ENCODE measurements around the gene PRTFDC1.
"Not testable (repeated sequence)": the region's sequence is repeated elsewhere in the genome, so short reads cannot be mapped to it uniquely, and the experiment has no call there.

The PRTFDC1 gene

GRCh38 chr10:24837781-24838180 lies 114.6 kb downstream of the PRTFDC1 start:
- H3K27ac ChIP-seq (ENCODE audit: low read depth, low read length): not testable (repeated sequence)

GRCh38 chr10:24834869-24835268 lies 117.5 kb downstream of the PRTFDC1 start:
- no peaks in the 10 kb centered on the region for H3K79me2 ChIP-seq (ENCODE audit: control insufficient read depth, insufficient read depth, low read length)
- no peak overlapping the region for H2BK15ac ChIP-seq (replicated peaks; ENCODE audit: low read depth)
- H4K8ac ChIP-seq (ENCODE audit: low read depth, low read length): no peak overlapping the region
- no peak overlapping the region for H3K4ac ChIP-seq (ENCODE audit: low read depth, low read length)
- no peak overlapping the region for H3K4me2 ChIP-seq (ENCODE audit: low read length)
- no peak overlapping the region for H3K18ac ChIP-seq (ENCODE audit: low read length)
- no CpG with 5 or more reads among the region's 2 CpGs for WGBS (ENCODE audit: extremely low coverage, insufficient coverage, low lambda C conversion rate)
- no peak overlapping the region for H3K27ac ChIP-seq (ENCODE audit: low read depth, low read length)
- no peak overlapping the region for H2AK5ac ChIP-seq (ENCODE audit: low read length)
- no peaks in the 10 kb centered on the region for H3K4me1 ChIP-seq (ENCODE audit: control insufficient read depth, low read depth, low read length)
- H2BK5ac ChIP-seq (ENCODE audit: low read length): no peak overlapping the region
- no peak overlapping the region for H3K4me3 ChIP-seq (ENCODE audit: low read length)
- no peaks in the 10 kb centered on the region for H3K27me3 ChIP-seq (ENCODE audit: insufficient read depth, low read length, poor library complexity)
- H3K36me3 ChIP-seq (ENCODE audit: control insufficient read depth, insufficient read depth, low read length): no peaks in the 10 kb centered on the region
- H3K9ac ChIP-seq (ENCODE audit: low read length): no peak overlapping the region
- H4K5ac ChIP-seq (ENCODE audit: low read length): no peak overlapping the region
- H3K56ac ChIP-seq (ENCODE audit: low read length): no peak overlapping the region
- H3K79me1 ChIP-seq (ENCODE audit: low read length): no peaks in the 10 kb centered on the region
- H3K23ac ChIP-seq (ENCODE audit: low read length): no peak overlapping the region
- DNase-seq: peak; percentile 23
- no peak overlapping the region for H2BK120ac ChIP-seq (ENCODE audit: low read depth, low read length)

More at GRCh38 chr10:24837781-24838180, 114.6 kb downstream of the PRTFDC1 start:
- not testable (repeated sequence) for H3K79me1 ChIP-seq (ENCODE audit: low read length); H3K79me2 ChIP-seq (ENCODE audit: control insufficient read depth, insufficient read depth, low read length); H3K27me3 ChIP-seq (ENCODE audit: insufficient read depth, low read length, poor library complexity); H3K36me3 ChIP-seq (ENCODE audit: control insufficient read depth, insufficient read depth, low read length); H3K4me2 ChIP-seq (ENCODE audit: low read length); H3K56ac ChIP-seq (ENCODE audit: low read length); DNase-seq; H2AK5ac ChIP-seq (ENCODE audit: low read length); H4K8ac ChIP-seq (ENCODE audit: low read depth, low read length); H2BK15ac ChIP-seq (replicated peaks; ENCODE audit: low read depth); H3K18ac ChIP-seq (ENCODE audit: low read length); H3K4me3 ChIP-seq (ENCODE audit: low read length); H2BK5ac ChIP-seq (ENCODE audit: low read length); H3K4me1 ChIP-seq (ENCODE audit: control insufficient read depth, low read depth, low read length); H4K5ac ChIP-seq (ENCODE audit: low read length); H3K23ac ChIP-seq (ENCODE audit: low read length); H2BK120ac ChIP-seq (ENCODE audit: low read depth, low read length); H3K4ac ChIP-seq (ENCODE audit: low read depth, low read length); H3K9ac ChIP-seq (ENCODE audit: low read length)
- WGBS (ENCODE audit: extremely low coverage, insufficient coverage, low lambda C conversion rate): no CpG with 5 or more reads among the region's 2 CpGs

GRCh38 chr10:24826009-24826408 lies 126.4 kb downstream of the PRTFDC1 start:
- H4K8ac ChIP-seq (ENCODE audit: low read depth, low read length): no peak overlapping the region

DNA sequence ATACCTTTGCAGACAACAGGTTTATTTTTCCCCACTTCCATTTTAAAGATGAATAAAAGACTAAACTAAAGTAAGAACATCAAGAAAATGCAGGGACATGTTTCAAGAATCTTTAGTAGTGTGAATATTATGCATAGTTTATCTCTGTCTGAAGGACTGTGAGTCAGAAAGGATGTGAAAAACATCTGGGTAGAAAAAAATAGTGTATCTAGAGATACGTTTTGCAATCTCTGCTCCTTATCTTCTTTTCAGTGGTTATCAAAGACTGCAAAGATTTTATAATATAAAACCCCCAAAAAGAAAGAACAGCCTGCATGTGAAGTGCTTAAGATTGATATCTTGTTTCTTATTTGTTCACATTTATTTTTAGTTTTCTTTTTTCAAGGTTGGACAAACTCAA lies 126.9 kb downstream of the PRTFDC1 start:
- Histone ChIP-seq H3K79me2 (ENCODE audit: control insufficient read depth, insufficient read depth, low read length) (no peaks in the 10 kb centered on the region), H3K4me2 (ENCODE audit: low read length) (no peak overlapping the region), H2AK5ac (ENCODE audit: low read length) (no peak overlapping the region), H3K18ac (ENCODE audit: low read length) (no peak overlapping the region), H3K56ac (ENCODE audit: low read length) (no peak overlapping the region), H3K27ac (ENCODE audit: low read depth, low read length) (no peak overlapping the region), H4K8ac (ENCODE audit: low read depth, low read length) (no peak overlapping the region), H4K5ac (ENCODE audit: low read length) (no peak overlapping the region), H3K9ac (ENCODE audit: low read length) (no peak overlapping the region), H3K4me3 (ENCODE audit: low read length) (no peak overlapping the region), H2BK120ac (ENCODE audit: low read depth, low read length) (no peak overlapping the region), H3K4me1 (ENCODE audit: control insufficient read depth, low read depth, low read length) (no peaks in the 10 kb centered on the region), H3K23ac (ENCODE audit: low read length) (no peak overlapping the region), H3K36me3 (ENCODE audit: control insufficient read depth, insufficient read depth, low read length) (no peaks in the 10 kb centered on the region), H3K27me3 (ENCODE audit: insufficient read depth, low read length, poor library complexity) (no peaks in the 10 kb centered on the region), H3K4ac (ENCODE audit: low read depth, low read length) (no peak overlapping the region), H2BK15ac (replicated peaks; ENCODE audit: low read depth) (no peak overlapping the region), H3K79me1 (ENCODE audit: low read length) (no peaks in the 10 kb centered on the region), H2BK5ac (ENCODE audit: low read length) (no peak overlapping the region)
- DNase-seq: no peak
- WGBS (ENCODE audit: extremely low coverage, insufficient coverage, low lambda C conversion rate): no CpG with 5 or more reads among the region's 1 CpG

More at GRCh38 chr10:24826009-24826408, 126.4 kb downstream of the PRTFDC1 start:
- Histone ChIP-seq H3K18ac (ENCODE audit: low read length) (no peak overlapping the region), H3K4ac (ENCODE audit: low read depth, low read length) (no peak overlapping the region), H2AK5ac (ENCODE audit: low read length) (no peak overlapping the region), H2BK15ac (replicated peaks; ENCODE audit: low read depth) (no peak overlapping the region), H3K56ac (ENCODE audit: low read length) (no peak overlapping the region), H4K5ac (ENCODE audit: low read length) (no peak overlapping the region), H2BK120ac (ENCODE audit: low read depth, low read length) (no peak overlapping the region), H3K36me3 (ENCODE audit: control insufficient read depth, insufficient read depth, low read length) (no peaks in the 10 kb centered on the region), H3K4me1 (ENCODE audit: control insufficient read depth, low read depth, low read length) (no peaks in the 10 kb centered on the region), H3K79me2 (ENCODE audit: control insufficient read depth, insufficient read depth, low read length) (no peaks in the 10 kb centered on the region), H3K23ac (ENCODE audit: low read length) (no peak overlapping the region), H3K27me3 (ENCODE audit: insufficient read depth, low read length, poor library complexity) (no peaks in the 10 kb centered on the region), H3K79me1 (ENCODE audit: low read length) (no peaks in the 10 kb centered on the region), H3K27ac (ENCODE audit: low read depth, low read length) (no peak overlapping the region), H3K9ac (ENCODE audit: low read length) (no peak overlapping the region), H3K4me3 (ENCODE audit: low read length) (no peak overlapping the region), H2BK5ac (ENCODE audit: low read length) (no peak overlapping the region), H3K4me2 (ENCODE audit: low read length) (no peak overlapping the region)
- no CpG with 5 or more reads among the region's 4 CpGs for WGBS (ENCODE audit: extremely low coverage, insufficient coverage, low lambda C conversion rate)
- DNase-seq: no peak

- no peak overlapping the region for H3K4me2 ChIP-seq (ENCODE audit: low read length)
- H2BK120ac ChIP-seq (ENCODE audit: low read depth, low read length): no peak overlapping the region
- H4K5ac ChIP-seq (ENCODE audit: low read length): no peak overlapping the region
- no CpG with 5 or more reads among the region's 2 CpGs for WGBS (ENCODE audit: extremely low coverage, insufficient coverage, low lambda C conversion rate)
- H3K4me3 ChIP-seq (ENCODE audit: low read length): no peak overlapping the region
- H3K23ac ChIP-seq (ENCODE audit: low read length): no peak overlapping the region
- H3K27ac ChIP-seq (ENCODE audit: low read depth, low read length): no peak overlapping the region
- H2BK5ac ChIP-seq (ENCODE audit: low read length): no peak overlapping the region
- H3K56ac ChIP-seq (ENCODE audit: low read length): no peak overlapping the region
- H2AK5ac ChIP-seq (ENCODE audit: low read length): no peak overlapping the region
- H2BK15ac ChIP-seq (replicated peaks; ENCODE audit: low read depth): no peak overlapping the region
- H3K4me1 ChIP-seq (ENCODE audit: control insufficient read depth, low read depth, low read length): no peaks in the 10 kb centered on the region
- no peak for DNase-seq
- no peaks in the 10 kb centered on the region for H3K79me1 ChIP-seq (ENCODE audit: low read length)
- no peak overlapping the region for H3K18ac ChIP-seq (ENCODE audit: low read length)
- H3K36me3 ChIP-seq (ENCODE audit: control insufficient read depth, insufficient read depth, low read length): no peaks in the 10 kb centered on the region
- no peak overlapping the region for H4K8ac ChIP-seq (ENCODE audit: low read depth, low read length)
- no peaks in the 10 kb centered on the region for H3K27me3 ChIP-seq (ENCODE audit: insufficient read depth, low read length, poor library complexity)
- no peak overlapping the region for H3K4ac ChIP-seq (ENCODE audit: low read depth, low read length)
- no peak overlapping the region for H3K9ac ChIP-seq (ENCODE audit: low read length)
- no peaks in the 10 kb centered on the region for H3K79me2 ChIP-seq (ENCODE audit: control insufficient read depth, insufficient read depth, low read length)
Observed at GRCh38 chr10:24824536-24824935, 127.9 kb downstream of the PRTFDC1 start.

DNA sequence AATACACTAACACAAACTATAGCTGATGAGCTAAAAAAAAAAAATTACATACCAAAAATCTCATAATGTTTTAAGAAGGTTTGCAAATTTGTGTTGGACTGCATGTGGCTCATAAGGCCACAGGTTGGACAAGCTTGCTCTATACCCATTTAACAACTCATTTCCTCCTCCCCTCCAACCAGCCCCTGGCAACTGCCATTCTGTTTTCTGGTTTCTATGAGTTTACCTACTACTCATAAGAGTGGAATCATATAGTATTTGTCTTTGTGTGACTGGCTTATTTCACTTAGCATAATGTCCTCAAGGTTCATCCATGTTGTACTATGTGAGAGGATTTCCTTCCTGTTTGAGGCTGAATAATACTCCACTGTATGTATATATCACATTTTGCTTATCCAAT lies 128.3 kb downstream of the PRTFDC1 start:
- H3K27ac ChIP-seq (ENCODE audit: low read depth, low read length): no peak overlapping the region
- H3K27me3 ChIP-seq (ENCODE audit: insufficient read depth, low read length, poor library complexity): no peaks in the 10 kb centered on the region
- H3K9ac ChIP-seq (ENCODE audit: low read length): no peak overlapping the region
- H3K56ac ChIP-seq (ENCODE audit: low read length): no peak overlapping the region
- no peak overlapping the region for H3K4ac ChIP-seq (ENCODE audit: low read depth, low read length)
- H4K8ac ChIP-seq (ENCODE audit: low read depth, low read length): no peak overlapping the region
- no peak overlapping the region for H4K5ac ChIP-seq (ENCODE audit: low read length)
- no peak overlapping the region for H3K23ac ChIP-seq (ENCODE audit: low read length)
- H3K4me1 ChIP-seq (ENCODE audit: control insufficient read depth, low read depth, low read length): no peaks in the 10 kb centered on the region
- no peak for DNase-seq
- H3K36me3 ChIP-seq (ENCODE audit: control insufficient read depth, insufficient read depth, low read length): no peaks in the 10 kb centered on the region
- no peak overlapping the region for H3K4me2 ChIP-seq (ENCODE audit: low read length)
- H3K4me3 ChIP-seq (ENCODE audit: low read length): no peak overlapping the region
- H3K18ac ChIP-seq (ENCODE audit: low read length): no peak overlapping the region
- H3K79me2 ChIP-seq (ENCODE audit: control insufficient read depth, insufficient read depth, low read length): no peaks in the 10 kb centered on the region
- no peak overlapping the region for H2BK120ac ChIP-seq (ENCODE audit: low read depth, low read length)
- no peak overlapping the region for H2AK5ac ChIP-seq (ENCODE audit: low read length)
- H2BK5ac ChIP-seq (ENCODE audit: low read length): no peak overlapping the region
- H3K79me1 ChIP-seq (ENCODE audit: low read length): no peaks in the 10 kb centered on the region
- H2BK15ac ChIP-seq (replicated peaks; ENCODE audit: low read depth): no peak overlapping the region
